K562 (cell line): ENCODE data around the gene TCAP.

Experiments
- POLR2A ChIP-seq: fragments of 450-650 bp; conservative IDR thresholded peaks from 2 replicates; pipeline ENCODE4 v1.6.1; 2016
- U2AF1 ChIP-seq: fragments of 200-400 bp; formaldehyde crosslinking; optimal IDR thresholded peaks from 2 replicates; pipeline ENCODE3; 2017; ENCODE audit warnings: mild to moderate bottlenecking, low read depth, low read length, moderate library complexity
- ZNF780A ChIP-seq: fragments of 250-450 bp; sonication (Bioruptor Pico); IDR thresholded peaks from 2 replicates; pipeline ENCODE4 v1.5.0; 2021; ENCODE audit warnings: mild to moderate bottlenecking

DNA sequence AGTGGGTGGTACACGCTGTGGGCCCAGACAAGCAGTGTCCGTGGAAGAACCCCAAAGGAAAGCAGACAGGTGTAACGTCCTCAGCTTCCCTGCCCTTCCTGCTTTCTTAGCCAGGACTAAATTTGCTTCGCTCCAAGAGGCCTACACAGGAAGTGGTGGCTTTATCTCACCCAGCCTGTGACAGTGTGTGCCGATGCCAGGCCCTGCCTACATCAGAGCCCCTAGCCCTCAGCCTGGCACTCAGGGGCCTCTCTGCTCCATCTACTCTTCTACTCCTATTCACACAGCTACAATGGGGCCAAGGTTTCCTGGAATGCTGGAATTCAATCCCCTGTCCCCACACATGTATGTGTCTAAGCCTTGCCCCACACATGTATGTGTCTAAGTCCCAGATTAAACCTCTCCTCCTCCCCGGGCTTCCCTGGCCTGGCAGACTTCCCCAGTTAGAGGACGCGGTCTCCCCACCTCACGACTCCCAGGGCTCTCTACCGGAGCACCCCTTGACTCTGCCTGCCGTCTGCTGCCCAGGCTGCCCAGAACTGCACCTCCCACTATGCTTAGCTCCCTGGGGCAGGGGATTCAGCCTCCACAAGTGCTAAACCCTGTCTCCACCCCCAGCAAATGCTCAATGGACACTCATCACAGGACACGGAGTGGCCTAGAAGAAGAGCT lies 14.5 kb downstream of the TCAP start:
- TF ChIP-seq ZNF780A (CRISPR knock-in tag) (no peak), U2AF1 (no peak), POLR2A (no peak)
